Heart left ventricle (tissue), 13 donors: ENCODE measurements around the gene PARD3B.

Experiments
- CTCF ChIP-seq, 12 donors: fragments of 200-600 bp; sonication (generic) in 4 of 12; IDR thresholded peaks; one replicate each; pipeline versions ENCODE4 v1.5.0 to v1.8.0; 2018 to 2022; ENCODE audit warnings: antibody characterized with exemption in 12 of 12, mild to moderate bottlenecking in 5 of 12
- POLR2A ChIP-seq, 2 donors: fragments of 450-650 bp; IDR thresholded peaks; one replicate each; pipeline ENCODE4 v1.6.1; 2017; ENCODE audit warnings: antibody characterized with exemption in 2 of 2, mild to moderate bottlenecking in 2 of 2, moderate library complexity in 2 of 2
- donor health status: ischemic (EF 13 %, LVEDD 7.1; RV severe dilation, severe dysfunction).
- donor health status: DM: no; HTN: yes; CAD: no.
- donor health status: DM: no; HTN: no; CAD: no.
- donor health status: ischemic (EF 25% LVEDD 6.9; RV normal size, moderate dysfunction).
- donor health status: ischemic (EF 25% LVEDD 5.7; RV mildly dilated, moderate dysfunction).
- donor health status: ischemic (EF 35%, LVEDD 5.7; RV mildly dilated, moderate dysfunction).
- donor health status: nonischemic (EF 11% LVEDD 7.7; RV severe dilation, severe dysfunction).
- donor health status: DM: yes; HTN: yes; CAD: no.
- donor health status: PGD.
- donor health status: ischemic (EF 29% LVEDD 5.4; RV normal size, mild dysfunction).
- donor health status: nonischemic (EF 23%, LVEDD 6.1; RV moderate dilation, normal function).

GRCh38 chr2:204718607-204719006 lies 173.3 kb downstream of the PARD3B start:
- TF ChIP-seq CTCF (IDR thresholded peaks at IDR 0.05) (no peak), POLR2A (IDR thresholded peaks at IDR 0.05) (no peak)
